ENCODE measurements around the gene TMEM91. TPM values are rescaled to one million over a fixed set of nuclear protein-coding genes. Genes with fewer than 3 reads are reported as not detected.

The TMEM91 gene
- polyA plus RNA-seq, 1 donor (not counting 4 experiments of a cell fraction or from before 2014, with no cell fraction given), result 6.3 TPM

- peaks cover 14% of the 10 kb centered on the region for H3K79me2 ChIP-seq (ENCODE audit: control insufficient read depth, insufficient read depth, low read length)
Measured at GRCh38 chr19:41392775-41393174, 16.4 kb downstream of the TMEM91 start.

GRCh38 chr19:41395355-41395754, 19.0 kb downstream of the TMEM91 start:
- Histone ChIP-seq H3K4me1 (ENCODE audit: control insufficient read depth, extremely low read depth, insufficient read depth, low read length) (peaks cover 13% of the 10 kb centered on the region), H4K20me1 (ENCODE audit: control insufficient read depth, extremely low read depth, insufficient read depth, low read length) (no peaks in the 10 kb centered on the region), H3K27me3 (ENCODE audit: control insufficient read depth, extremely low read depth, insufficient read depth, low read length) (no peaks in the 10 kb centered on the region), H2AFZ (ENCODE audit: control insufficient read depth, low read length) (no peak overlapping the region), H3K9me1 (ENCODE audit: control insufficient read depth, extremely low read depth, insufficient read depth, low read length) (no peaks in the 10 kb centered on the region), H3K9me3 (ENCODE audit: control insufficient read depth, low read depth, low read length) (no peaks in the 10 kb centered on the region), H3K79me2 (ENCODE audit: control insufficient read depth, insufficient read depth, low read length) (peaks cover 27% of the 10 kb centered on the region), H3K9ac (ENCODE audit: control insufficient read depth, extremely low read depth, insufficient read depth, low read length) (no peak overlapping the region), H3K4me3 (ENCODE audit: control insufficient read depth in 2 of 3, extremely low read depth in 1 of 3, insufficient read depth in 2 of 3, low read depth in 1 of 3, low read length in 3 of 3) (no peak overlapping the region), H3K4me2 (ENCODE audit: control insufficient read depth, extremely low read depth, insufficient read depth, low read depth, low read length) (no peak overlapping the region), H3K36me3 (ENCODE audit: control insufficient read depth in 2 of 2, extremely low read depth in 1 of 2, insufficient read depth in 2 of 2, low read length in 2 of 2) (peaks cover 7 to 10% of the 10 kb centered on the region in 2 experiments), H3K27ac (ENCODE audit: control insufficient read depth, insufficient read depth, low read length) (no peak overlapping the region)
- DNase-seq (ENCODE audit: low read depth, low spot score) (no peak), FAIRE-seq (no peak)
- no peak for TF ChIP-seq CTCF (optimal IDR thresholded peaks at IDR 0.05 in 1 of 3, IDR thresholded peaks at IDR 0.05 in 1 of 3, conservative IDR thresholded peaks at IDR 0.05 in 1 of 3; ENCODE audit: extremely low read depth in 1 of 3, insufficient read depth in 2 of 3, low read length in 3 of 3)
- no peak for TF ChIP-seq EZH2 (IDR thresholded peaks at IDR 0.05; ENCODE audit: low read length)
- dilution Hi-C loops (cut with MboI; ENCODE audit: extremely low pct_ligation_motif_present, low sequenced_read_pairs), result no loop called here

More at GRCh38 chr19:41392775-41393174, 16.4 kb downstream of the TMEM91 start:
- peaks cover 2% of the 10 kb centered on the region for H3K4me1 ChIP-seq (ENCODE audit: control insufficient read depth, extremely low read depth, insufficient read depth, low read length)
- H3K9me3 ChIP-seq (ENCODE audit: control insufficient read depth, low read depth, low read length), result no peaks in the 10 kb centered on the region
- no peak for DNase-seq (ENCODE audit: low read depth, low spot score)
- FAIRE-seq, result no peak
- H3K9me1 ChIP-seq (ENCODE audit: control insufficient read depth, extremely low read depth, insufficient read depth, low read length), result no peaks in the 10 kb centered on the region
- H3K4me3 ChIP-seq (ENCODE audit: control insufficient read depth in 2 of 3, extremely low read depth in 1 of 3, insufficient read depth in 2 of 3, low read depth in 1 of 3, low read length in 3 of 3), result no peak overlapping the region
- H3K27me3 ChIP-seq (ENCODE audit: control insufficient read depth, extremely low read depth, insufficient read depth, low read length), result no peaks in the 10 kb centered on the region
- H3K27ac ChIP-seq (ENCODE audit: control insufficient read depth, insufficient read depth, low read length), result no peak overlapping the region
- H4K20me1 ChIP-seq (ENCODE audit: control insufficient read depth, extremely low read depth, insufficient read depth, low read length), result no peaks in the 10 kb centered on the region
- no peak for TF ChIP-seq CTCF (optimal IDR thresholded peaks at IDR 0.05 in 1 of 3, IDR thresholded peaks at IDR 0.05 in 1 of 3, conservative IDR thresholded peaks at IDR 0.05 in 1 of 3; ENCODE audit: extremely low read depth in 1 of 3, insufficient read depth in 2 of 3, low read length in 3 of 3)
- H3K36me3 ChIP-seq (ENCODE audit: control insufficient read depth in 2 of 2, extremely low read depth in 1 of 2, insufficient read depth in 2 of 2, low read length in 2 of 2), result peaks cover 9 to 17% of the 10 kb centered on the region in 2 experiments
- no peak overlapping the region for H3K9ac ChIP-seq (ENCODE audit: control insufficient read depth, extremely low read depth, insufficient read depth, low read length)
- dilution Hi-C loops (cut with MboI; ENCODE audit: extremely low pct_ligation_motif_present, low sequenced_read_pairs), result no loop called here
- no peak overlapping the region for H3K4me2 ChIP-seq (ENCODE audit: control insufficient read depth, extremely low read depth, insufficient read depth, low read depth, low read length)
- no peak overlapping the region for H2AFZ ChIP-seq (ENCODE audit: control insufficient read depth, low read length)

Data from keratinocyte (primary cell).